Measurements from ENCODE around the gene PRSS23.

- TF ChIP-seq, protein P1, sequence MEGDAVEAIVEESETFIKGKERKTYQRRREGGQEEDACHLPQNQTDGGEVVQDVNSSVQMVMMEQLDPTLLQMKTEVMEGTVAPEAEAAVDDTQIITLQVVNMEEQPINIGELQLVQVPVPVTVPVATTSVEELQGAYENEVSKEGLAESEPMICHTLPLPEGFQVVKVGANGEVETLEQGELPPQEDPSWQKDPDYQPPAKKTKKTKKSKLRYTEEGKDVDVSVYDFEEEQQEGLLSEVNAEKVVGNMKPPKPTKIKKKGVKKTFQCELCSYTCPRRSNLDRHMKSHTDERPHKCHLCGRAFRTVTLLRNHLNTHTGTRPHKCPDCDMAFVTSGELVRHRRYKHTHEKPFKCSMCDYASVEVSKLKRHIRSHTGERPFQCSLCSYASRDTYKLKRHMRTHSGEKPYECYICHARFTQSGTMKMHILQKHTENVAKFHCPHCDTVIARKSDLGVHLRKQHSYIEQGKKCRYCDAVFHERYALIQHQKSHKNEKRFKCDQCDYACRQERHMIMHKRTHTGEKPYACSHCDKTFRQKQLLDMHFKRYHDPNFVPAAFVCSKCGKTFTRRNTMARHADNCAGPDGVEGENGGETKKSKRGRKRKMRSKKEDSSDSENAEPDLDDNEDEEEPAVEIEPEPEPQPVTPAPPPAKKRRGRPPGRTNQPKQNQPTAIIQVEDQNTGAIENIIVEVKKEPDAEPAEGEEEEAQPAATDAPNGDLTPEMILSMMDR (IDR thresholded peaks at IDR 0.05; ENCODE audit: extremely low read depth in 1 of 2, insufficient read depth in 1 of 2, low read depth in 1 of 2, low read length in 2 of 2): no peak
- no peak for TF ChIP-seq JUN (IDR thresholded peaks at IDR 0.05; ENCODE audit: borderline replicate concordance, insufficient read depth, insufficient read length, low read depth)
Observed at GRCh38 chr11:86765878-86766277, 34.5 kb upstream of the PRSS23 start.

Measured in endothelial cell of umbilical vein (primary cell).